T-helper 17 cell (primary cell): ENCODE results near the gene NR2C2AP. TPM values are rescaled to one million over a fixed set of nuclear protein-coding genes. Genes with fewer than 3 reads are reported as not detected.

Experiments
- ATAC-seq: fragments of 150-1000 bp; cut with Tn5 transposase; 2 replicates; pipeline ENCODE4 v1.10.0; 2021; ENCODE audit warnings: mild to moderate bottlenecking, moderate library complexity
- DNase-seq, 3 donors: peaks; one replicate each; pipeline versions ENCODE4 v3.0.0 to v3.0.0-alpha.2; 2020 to 2021
- H3K9me3 ChIP-seq: one replicate; pipeline ENCODE4 v1.7.0; 2013; ENCODE audit warnings: low read length, mild to moderate bottlenecking; ENCODE audit not compliant: control insufficient read depth, poor library complexity, severe bottlenecking
- H3K27ac Mint-ChIP-seq: one replicate; pipeline ENCODE4 v1.8.0; 2022; ENCODE audit warnings: mild to moderate bottlenecking, moderate library complexity, mixed read lengths
- H3K27me3 Mint-ChIP-seq: one replicate; pipeline ENCODE4 v1.8.0; 2022; ENCODE audit warnings: mixed read lengths
- H3K36me3 Mint-ChIP-seq: one replicate; pipeline ENCODE4 v1.8.0; 2022; ENCODE audit warnings: low read depth, mixed read lengths
- H3K4me1 Mint-ChIP-seq: one replicate; pipeline ENCODE4 v1.8.0; 2022; ENCODE audit warnings: mild to moderate bottlenecking, mixed read lengths
- H3K4me3 Mint-ChIP-seq: one replicate; pipeline ENCODE4 v1.8.0; 2022; ENCODE audit warnings: mild to moderate bottlenecking, moderate library complexity, mixed read lengths
- total RNA-seq, 4 donors: library from RNA in 2 of 4; stranded (reverse) in 2 of 4; gene quantifications; one replicate each; pipeline ENCODE4 v1.2.3 and lab custom pipeline; 2022 to 2026

Gene NR2C2AP
- total RNA-seq, 2 donors from 2014 or later = 15.0 to 17.3 TPM

- H3K4me3 Mint-ChIP-seq = no peak overlapping the region
- H3K36me3 Mint-ChIP-seq = peaks cover 2% of the 10 kb centered on the region
- H3K9me3 ChIP-seq = no peaks in the 10 kb centered on the region
- DNase-seq = no peak
- no peak for ATAC-seq
- no peak overlapping the region for H3K27ac Mint-ChIP-seq
- peaks cover under 1% of the 10 kb centered on the region for H3K27me3 Mint-ChIP-seq
- H3K4me1 Mint-ChIP-seq = peaks cover 11% of the 10 kb centered on the region
Observed at GRCh38 chr19:19165396-19165795, 37.8 kb downstream of the NR2C2AP start.

GRCh38 chr19:19162495-19162894, 40.7 kb downstream of the NR2C2AP start:
- Mint-ChIP-seq H3K36me3 (no peaks in the 10 kb centered on the region), H3K4me3 (no peak overlapping the region), H3K27ac (no peak overlapping the region), H3K4me1 (peaks cover 3% of the 10 kb centered on the region), H3K27me3 (no peaks in the 10 kb centered on the region)
- ATAC-seq (no peak), DNase-seq (no peak)
- no peaks in the 10 kb centered on the region for H3K9me3 ChIP-seq

- H3K4me1 Mint-ChIP-seq = peaks cover 3% of the 10 kb centered on the region
- H3K9me3 ChIP-seq = no peaks in the 10 kb centered on the region
- peak; percentile 27 for ATAC-seq
- H3K36me3 Mint-ChIP-seq = no peaks in the 10 kb centered on the region
- H3K27me3 Mint-ChIP-seq = no peaks in the 10 kb centered on the region
- H3K4me3 Mint-ChIP-seq = no peak overlapping the region
- H3K27ac Mint-ChIP-seq = no peak overlapping the region
- DNase-seq = no peak
Observed at GRCh38 chr19:19160461-19161035, 42.7 kb downstream of the NR2C2AP start.

GRCh38 chr19:19159534-19159933, 43.7 kb downstream of the NR2C2AP start:
- Mint-ChIP-seq H3K27me3 (no peaks in the 10 kb centered on the region), H3K27ac (peak overlapping the region; percentile 45), H3K36me3 (no peaks in the 10 kb centered on the region), H3K4me3 (no peak overlapping the region), H3K4me1 (peaks cover 3% of the 10 kb centered on the region)
- H3K9me3 ChIP-seq = no peaks in the 10 kb centered on the region
- ATAC-seq (no peak), DNase-seq (no peak)

- no peaks in the 10 kb centered on the region for H3K36me3 Mint-ChIP-seq
- ATAC-seq = no peak
- no peak overlapping the region for H3K4me3 Mint-ChIP-seq
- H3K27ac Mint-ChIP-seq = no peak overlapping the region
- H3K27me3 Mint-ChIP-seq = no peaks in the 10 kb centered on the region
- peaks cover 3% of the 10 kb centered on the region for H3K4me1 Mint-ChIP-seq
- no peak for DNase-seq
- H3K9me3 ChIP-seq = no peaks in the 10 kb centered on the region
Observed at GRCh38 chr19:19157808-19158207, 45.4 kb downstream of the NR2C2AP start.

GRCh38 chr19:19155495-19156219, 47.6 kb downstream of the NR2C2AP start:
- no peaks in the 10 kb centered on the region for H3K4me1 Mint-ChIP-seq
- no peak overlapping the region for H3K27ac Mint-ChIP-seq
- H3K36me3 Mint-ChIP-seq = no peaks in the 10 kb centered on the region
- no peaks in the 10 kb centered on the region for H3K9me3 ChIP-seq
- no peak overlapping the region for H3K4me3 Mint-ChIP-seq
- H3K27me3 Mint-ChIP-seq = no peaks in the 10 kb centered on the region
- ATAC-seq (no peak), DNase-seq (no peak)

- Mint-ChIP-seq H3K27me3 (no peaks in the 10 kb centered on the region), H3K36me3 (no peaks in the 10 kb centered on the region), H3K4me1 (no peaks in the 10 kb centered on the region), H3K4me3 (no peak overlapping the region), H3K27ac (no peak overlapping the region)
- no peak for ATAC-seq
- DNase-seq = no peak
- no peaks in the 10 kb centered on the region for H3K9me3 ChIP-seq
Observed at GRCh38 chr19:19154768-19155494, 48.3 kb downstream of the NR2C2AP start.

GRCh38 chr19:19152668-19153384, 50.4 kb downstream of the NR2C2AP start:
- no peaks in the 10 kb centered on the region for H3K36me3 Mint-ChIP-seq
- no peaks in the 10 kb centered on the region for H3K4me1 Mint-ChIP-seq
- ATAC-seq (no peak), DNase-seq (no peak)
- no peaks in the 10 kb centered on the region for H3K9me3 ChIP-seq
- no peak overlapping the region for H3K4me3 Mint-ChIP-seq
- no peaks in the 10 kb centered on the region for H3K27me3 Mint-ChIP-seq
- no peak overlapping the region for H3K27ac Mint-ChIP-seq

- Mint-ChIP-seq H3K27ac (peak overlapping the region; percentile 19), H3K4me3 (no peak overlapping the region), H3K4me1 (no peaks in the 10 kb centered on the region), H3K27me3 (no peaks in the 10 kb centered on the region), H3K36me3 (no peaks in the 10 kb centered on the region)
- no peak for ATAC-seq
- no peaks in the 10 kb centered on the region for H3K9me3 ChIP-seq
- no peak for DNase-seq
Observed at GRCh38 chr19:19151418-19151817, 51.8 kb downstream of the NR2C2AP start.

Other genes starting within 250 kb of the NR2C2AP start
- 100 to 1,000 TPM; 109 to 127 TPM for gene SUGP2, start 169.9 kb downstream of the NR2C2AP start, total RNA-seq
- 10 to 100 TPM; 11.6 to 12.3 TPM for gene ARMC6, start 169.8 kb downstream of the NR2C2AP start, total RNA-seq
- 10 to 100 TPM; 17.1 to 18.9 TPM for gene SLC25A42, start 139.4 kb downstream of the NR2C2AP start, total RNA-seq
- 10 to 100 TPM; 13.1 to 13.7 TPM for gene TMEM161A, start 64.9 kb downstream of the NR2C2AP start, total RNA-seq
- 1 to 10 TPM; 1.3 to 3.5 TPM for gene MEF2B, start 33.2 kb downstream of the NR2C2AP start, total RNA-seq
- gene BORCS8, start 11.3 kb downstream of the NR2C2AP start, total RNA-seq = 10 to 100 TPM; 27.4 to 30.8 TPM
- gene RFXANK, start 11.2 kb downstream of the NR2C2AP start, total RNA-seq = 10 to 100 TPM; 61.9 to 69.2 TPM
- gene NCAN, start 8.5 kb upstream of the NR2C2AP start, total RNA-seq = not detected
- gene TM6SF2, start 69.9 kb upstream of the NR2C2AP start, total RNA-seq = not detected
- 10 to 100 TPM; 50.8 to 60.2 TPM for gene SUGP1, start 117.1 kb upstream of the NR2C2AP start, total RNA-seq
- 100 to 1,000 TPM; 129 to 130 TPM for gene MAU2, start 117.4 kb upstream of the NR2C2AP start, total RNA-seq
- gene GATAD2A, start 202.3 kb upstream of the NR2C2AP start, total RNA-seq = 100 to 1,000 TPM; 129 to 153 TPM